ENCODE data around the gene SAE1. TPM values are rescaled to one million over a fixed set of nuclear protein-coding genes. Genes with fewer than 3 reads are reported as not detected.

The SAE1 gene
- total and polyA plus RNA-seq, 10 of the 15 experiments (the other 5 are each of a cell fraction or from before 2014, with no cell fraction given), result 62.0 to 246 (median 148) TPM

DNA sequence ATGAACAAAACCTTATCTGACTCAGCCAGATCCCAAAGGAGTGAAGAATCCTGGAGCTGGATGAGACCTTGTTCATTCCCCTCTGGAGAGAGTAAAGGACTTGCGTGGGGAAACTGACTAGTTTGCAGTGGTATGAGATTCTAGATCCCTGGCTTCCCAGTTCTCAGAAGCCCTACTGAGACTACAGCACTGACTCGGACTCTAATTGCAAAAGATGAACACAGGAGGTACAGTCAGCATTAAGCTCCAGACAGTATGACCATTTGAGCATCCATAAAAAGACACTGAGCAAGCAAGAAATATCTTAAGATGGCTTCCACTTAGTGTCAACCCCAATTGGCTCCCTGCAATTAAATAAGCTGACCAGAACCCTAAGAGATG lies 23.8 kb upstream of the SAE1 start:
- Histone ChIP-seq H3K27ac (ENCODE audit: control insufficient read depth, insufficient read depth) (0 out of 2 replicates have a peak overlapping the region, but pooled peaks have one; percentile 34), H3K4me3 (peak overlapping the region; percentile 3; the same call in 1 of the 2 replicates), H3K4me1 (ENCODE audit: control insufficient read depth, insufficient read depth, low read length) (peaks cover 8% of the 10 kb centered on the region), H3K4me2 (ENCODE audit: control insufficient read depth, insufficient read depth) (peak overlapping the region; percentile 68), H3K9me3 (replicated peaks; ENCODE audit: control insufficient read depth, insufficient read depth, low read length) (no peaks in the 10 kb centered on the region), H3K27me3 (replicated peaks in 1 of 2; ENCODE audit: control insufficient read depth in 2 of 2, insufficient read depth in 2 of 2, low read length in 1 of 2) (no peaks in the 10 kb centered on the region), H3K79me2 (ENCODE audit: control insufficient read depth, insufficient read depth, low read length) (peaks cover 91% of the 10 kb centered on the region), H3K36me3 (ENCODE audit: control insufficient read depth in 2 of 2, insufficient read depth in 2 of 2, low read length in 1 of 2) (peaks cover 0 to 7% of the 10 kb centered on the region in 2 experiments; a peak in 2 of 4 replicates), H2AFZ (ENCODE audit: control insufficient read depth, low read depth, low read length) (no peak overlapping the region), H4K20me1 (ENCODE audit: control insufficient read depth, insufficient read depth) (no peaks in the 10 kb centered on the region), H3K9ac (ENCODE audit: control insufficient read depth, insufficient read depth, low read length) (peak overlapping the region; percentile 32; the same call in 1 of the 2 replicates)
- POLR2A ChIA-PET, result interaction anchor here (0.6 to 2.8 kb wide), 4 partner anchors 13 to 712 kb away, joined by 3 to 11 read pairs (median 6); partner anchors contain the start of gene SAE1
- DNase-seq (ENCODE audit: low read depth, low spot score) (no peak), ATAC-seq (no peak), FAIRE-seq (no peak)
- no TSS peak for BruUV-seq (replicated peaks)
- 98% methylated on average over 2 of the region's 2 CpGs for WGBS (ENCODE audit: insufficient coverage, insufficient replicate concordance, low lambda C conversion rate, missing lambda C conversion rate)
- TF ChIP-seq RFX5 (IDR thresholded peaks at IDR 0.05; ENCODE audit: low read depth, low read length) (no peak), MEF2B (IDR thresholded peaks at IDR 0.05; ENCODE audit: partially characterized antibody, poor library complexity, severe bottlenecking) (no peak), ZNF384 (IDR thresholded peaks at IDR 0.05; ENCODE audit: borderline replicate concordance, low read depth, low read length) (no peak), CBFB (IDR thresholded peaks at IDR 0.05; ENCODE audit: low read depth) (no peak), RAD51 (IDR thresholded peaks at IDR 0.05) (no peak), ETV6 (conservative IDR thresholded peaks at IDR 0.05 in 1 of 2, IDR thresholded peaks at IDR 0.05 in 1 of 2; ENCODE audit: borderline replicate concordance in 1 of 2, low read depth in 1 of 2) (no peak), ZNF217 (IDR thresholded peaks at IDR 0.05) (no peak), FOXM1 (IDR thresholded peaks at IDR 0.05; ENCODE audit: low read depth, low read length) (no peak), NR2C2 (IDR thresholded peaks at IDR 0.05; ENCODE audit: borderline replicate concordance, control insufficient read depth, insufficient read length, low read depth) (no peak), SREBF1 (IDR thresholded peaks at IDR 0.05; ENCODE audit: low read length) (no peak), FOXK2 (IDR thresholded peaks at IDR 0.05) (no peak), BRCA1 (IDR thresholded peaks at IDR 0.05; ENCODE audit: low read depth, low read length) (no peak)
- TF ChIP-seq, protein P1, sequence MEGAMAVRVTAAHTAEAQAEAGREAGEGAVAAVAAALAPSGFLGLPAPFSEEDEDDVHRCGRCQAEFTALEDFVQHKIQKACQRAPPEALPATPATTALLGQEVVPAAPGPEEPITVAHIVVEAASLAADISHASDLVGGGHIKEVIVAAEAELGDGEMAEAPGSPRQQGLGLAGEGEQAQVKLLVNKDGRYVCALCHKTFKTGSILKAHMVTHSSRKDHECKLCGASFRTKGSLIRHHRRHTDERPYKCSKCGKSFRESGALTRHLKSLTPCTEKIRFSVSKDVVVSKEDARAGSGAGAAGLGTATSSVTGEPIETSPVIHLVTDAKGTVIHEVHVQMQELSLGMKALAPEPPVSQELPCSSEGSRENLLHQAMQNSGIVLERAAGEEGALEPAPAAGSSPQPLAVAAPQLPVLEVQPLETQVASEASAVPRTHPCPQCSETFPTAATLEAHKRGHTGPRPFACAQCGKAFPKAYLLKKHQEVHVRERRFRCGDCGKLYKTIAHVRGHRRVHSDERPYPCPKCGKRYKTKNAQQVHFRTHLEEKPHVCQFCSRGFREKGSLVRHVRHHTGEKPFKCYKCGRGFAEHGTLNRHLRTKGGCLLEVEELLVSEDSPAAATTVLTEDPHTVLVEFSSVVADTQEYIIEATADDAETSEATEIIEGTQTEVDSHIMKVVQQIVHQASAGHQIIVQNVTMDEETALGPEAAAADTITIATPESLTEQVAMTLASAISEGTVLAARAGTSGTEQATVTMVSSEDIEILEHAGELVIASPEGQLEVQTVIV (IDR thresholded peaks at IDR 0.05; ENCODE audit: borderline replicate concordance, partially characterized antibody), result no peak
- TF ChIP-seq, protein P2, sequence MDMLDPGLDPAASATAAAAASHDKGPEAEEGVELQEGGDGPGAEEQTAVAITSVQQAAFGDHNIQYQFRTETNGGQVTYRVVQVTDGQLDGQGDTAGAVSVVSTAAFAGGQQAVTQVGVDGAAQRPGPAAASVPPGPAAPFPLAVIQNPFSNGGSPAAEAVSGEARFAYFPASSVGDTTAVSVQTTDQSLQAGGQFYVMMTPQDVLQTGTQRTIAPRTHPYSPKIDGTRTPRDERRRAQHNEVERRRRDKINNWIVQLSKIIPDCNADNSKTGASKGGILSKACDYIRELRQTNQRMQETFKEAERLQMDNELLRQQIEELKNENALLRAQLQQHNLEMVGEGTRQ (IDR thresholded peaks at IDR 0.05; ENCODE audit: borderline replicate concordance, low read depth, low read length), result no peak
- CTCF ChIA-PET, result interaction anchor here (0.9 to 2.7 kb wide), 7 partner anchors 13 to 349 kb away, joined by 3 to 10 read pairs (median 6); no protein-coding TSS in a partner anchor
- RAD21 ChIA-PET (ENCODE audit: unreplicated experiment), result interaction anchor here (0.7 to 1.4 kb wide), 3 partner anchors 17 to 94 kb away, joined by 3 to 4 read pairs (median 3); no protein-coding TSS in a partner anchor
- SMC1A ChIA-PET (ENCODE audit: uncharacterized antibody, unreplicated experiment), result no interaction called here
- in situ Hi-C loops (cut with MboI) (no loop called here), intact Hi-C loops (cut with micrococcal nuclease; ENCODE audit: unreplicated experiment) (no loop called here)

Measured in GM12878 (cell line).